Measurements from ENCODE around the gene BAZ2B. TPM values are rescaled to one million over a fixed set of nuclear protein-coding genes. Genes with fewer than 3 reads are reported as not detected.
A peak's percentile ranks its signal among the peaks of the same experiment; 100 is the strongest.
"Not testable (repeated sequence)": the region's sequence is repeated elsewhere in the genome, so short reads cannot be mapped to it uniquely, and the experiment has no call there.

The BAZ2B gene, protein sequence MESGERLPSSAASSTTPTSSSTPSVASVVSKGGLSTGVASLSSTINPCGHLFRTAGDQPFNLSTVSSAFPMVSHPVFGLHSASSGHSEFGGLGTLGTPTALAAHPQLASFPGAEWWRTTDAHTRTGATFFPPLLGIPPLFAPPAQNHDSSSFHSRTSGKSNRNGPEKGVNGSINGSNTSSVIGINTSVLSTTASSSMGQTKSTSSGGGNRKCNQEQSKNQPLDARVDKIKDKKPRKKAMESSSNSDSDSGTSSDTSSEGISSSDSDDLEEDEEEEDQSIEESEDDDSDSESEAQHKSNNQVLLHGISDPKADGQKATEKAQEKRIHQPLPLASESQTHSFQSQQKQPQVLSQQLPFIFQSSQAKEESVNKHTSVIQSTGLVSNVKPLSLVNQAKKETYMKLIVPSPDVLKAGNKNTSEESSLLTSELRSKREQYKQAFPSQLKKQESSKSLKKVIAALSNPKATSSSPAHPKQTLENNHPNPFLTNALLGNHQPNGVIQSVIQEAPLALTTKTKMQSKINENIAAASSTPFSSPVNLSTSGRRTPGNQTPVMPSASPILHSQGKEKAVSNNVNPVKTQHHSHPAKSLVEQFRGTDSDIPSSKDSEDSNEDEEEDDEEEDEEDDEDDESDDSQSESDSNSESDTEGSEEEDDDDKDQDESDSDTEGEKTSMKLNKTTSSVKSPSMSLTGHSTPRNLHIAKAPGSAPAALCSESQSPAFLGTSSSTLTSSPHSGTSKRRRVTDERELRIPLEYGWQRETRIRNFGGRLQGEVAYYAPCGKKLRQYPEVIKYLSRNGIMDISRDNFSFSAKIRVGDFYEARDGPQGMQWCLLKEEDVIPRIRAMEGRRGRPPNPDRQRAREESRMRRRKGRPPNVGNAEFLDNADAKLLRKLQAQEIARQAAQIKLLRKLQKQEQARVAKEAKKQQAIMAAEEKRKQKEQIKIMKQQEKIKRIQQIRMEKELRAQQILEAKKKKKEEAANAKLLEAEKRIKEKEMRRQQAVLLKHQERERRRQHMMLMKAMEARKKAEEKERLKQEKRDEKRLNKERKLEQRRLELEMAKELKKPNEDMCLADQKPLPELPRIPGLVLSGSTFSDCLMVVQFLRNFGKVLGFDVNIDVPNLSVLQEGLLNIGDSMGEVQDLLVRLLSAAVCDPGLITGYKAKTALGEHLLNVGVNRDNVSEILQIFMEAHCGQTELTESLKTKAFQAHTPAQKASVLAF (N-terminal part only)
- 21.5 and 36.1 TPM in 2 replicates for total RNA-seq (2014; rRNA removed; shearing (Covaris generic))

DNA sequence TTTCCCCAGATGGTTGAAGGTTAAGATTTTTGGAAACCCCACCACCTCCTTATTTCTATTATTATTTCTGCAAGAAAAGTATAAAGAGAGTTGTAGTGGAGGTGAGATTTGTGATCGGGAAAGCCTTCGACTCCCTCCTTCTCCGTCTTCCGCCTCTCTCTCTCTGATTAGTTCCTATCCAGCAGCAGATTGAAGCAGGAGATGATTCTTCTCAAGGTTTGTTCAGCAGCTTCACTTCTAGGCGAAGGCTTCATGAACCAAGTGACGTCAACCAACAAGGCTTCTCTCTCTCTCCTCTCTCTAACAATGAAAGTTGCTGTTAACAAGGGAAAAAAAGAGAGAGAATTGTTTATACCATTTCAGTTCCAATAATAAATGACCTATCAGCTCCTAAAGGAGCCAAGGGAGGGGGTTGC is at the start of gene BAZ2B:
Gene BAZ2B, minus strand, starts transcription at position 263 of the 416 bp plus-strand sequence. CDS start 137,829 bp downstream, outside the sequence.
- DNase-seq (ENCODE audit: low read depth) = peak; percentile 72

GRCh38 chr2:159661286-159661685 is 44.9 kb upstream of the BAZ2B start:
- DNase-seq (ENCODE audit: low read depth) = no peak

GRCh38 chr2:159658881-159659873 is 42.8 kb upstream of the BAZ2B start:
- DNase-seq (ENCODE audit: low read depth) = no peak

- DNase-seq (ENCODE audit: low read depth) = no peak
These were observed 37.6 kb upstream of the BAZ2B start for GRCh38 chr2:159653962-159654361.

DNA sequence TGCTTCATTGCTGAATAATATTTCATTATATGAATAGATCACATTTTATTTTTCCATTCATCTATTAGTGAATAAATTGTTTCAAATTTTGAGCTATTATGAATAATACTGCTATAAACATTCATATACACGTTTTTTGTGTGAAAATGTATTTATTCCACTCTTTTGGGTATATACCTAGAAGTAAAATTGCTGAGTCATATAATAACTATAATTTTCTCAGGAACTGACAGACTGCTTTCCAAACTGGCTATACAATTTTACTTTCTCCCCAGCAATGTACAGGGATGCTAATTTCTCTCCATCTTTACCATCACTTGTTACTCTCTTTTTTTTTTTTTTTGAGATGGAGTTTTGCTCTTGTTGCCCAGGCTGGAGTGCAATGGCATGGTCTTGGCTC is 35.5 kb upstream of the BAZ2B start:
- no peak for DNase-seq (ENCODE audit: low read depth)

DNA sequence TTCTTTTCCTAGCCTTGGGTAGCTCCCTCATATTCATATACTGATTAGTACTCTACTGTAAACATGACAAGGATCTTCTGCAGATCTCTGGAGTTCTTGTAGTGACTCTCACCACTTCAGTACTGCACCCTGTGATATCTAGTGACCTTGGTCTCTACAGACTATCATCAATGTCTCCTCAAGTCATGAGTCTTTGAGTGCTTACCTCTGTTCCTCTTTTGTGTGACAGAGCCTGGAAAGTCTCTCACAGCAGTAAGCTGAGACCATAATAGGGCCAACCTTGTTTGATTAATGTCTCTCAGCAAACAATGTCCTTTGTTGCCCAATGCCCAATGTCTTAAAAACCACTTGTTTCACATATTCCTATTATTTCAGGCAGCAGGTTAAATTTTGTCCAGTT is 34.2 kb upstream of the BAZ2B start:
- DNase-seq (ENCODE audit: low read depth) = no peak

GRCh38 chr2:159648643-159649042 is 32.3 kb upstream of the BAZ2B start:
- no peak for DNase-seq (ENCODE audit: low read depth)

GRCh38 chr2:159647667-159648066 is 31.3 kb upstream of the BAZ2B start:
- DNase-seq (ENCODE audit: low read depth) = no peak

DNA sequence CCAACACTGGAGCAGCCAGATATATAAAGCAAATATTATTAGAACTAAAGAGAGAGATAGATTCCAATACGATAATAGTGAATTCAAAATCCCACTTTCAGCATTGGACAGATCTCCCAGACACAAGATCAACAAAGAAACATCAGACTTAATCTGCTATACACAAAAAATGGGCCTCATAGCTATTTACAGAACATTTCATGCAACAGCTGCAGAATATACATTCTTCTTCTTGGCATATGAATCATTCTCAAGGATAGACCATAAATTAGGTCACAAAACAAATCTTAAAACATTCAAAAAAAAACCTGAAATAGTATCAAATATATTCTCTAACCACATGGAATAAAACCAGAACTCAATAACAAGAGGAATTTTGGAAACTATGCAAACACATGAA is 23.8 kb upstream of the BAZ2B start:
- no peak for DNase-seq (ENCODE audit: low read depth)

- no peak for DNase-seq (ENCODE audit: low read depth)
These were observed 23.4 kb upstream of the BAZ2B start for GRCh38 chr2:159639712-159640111.

DNA sequence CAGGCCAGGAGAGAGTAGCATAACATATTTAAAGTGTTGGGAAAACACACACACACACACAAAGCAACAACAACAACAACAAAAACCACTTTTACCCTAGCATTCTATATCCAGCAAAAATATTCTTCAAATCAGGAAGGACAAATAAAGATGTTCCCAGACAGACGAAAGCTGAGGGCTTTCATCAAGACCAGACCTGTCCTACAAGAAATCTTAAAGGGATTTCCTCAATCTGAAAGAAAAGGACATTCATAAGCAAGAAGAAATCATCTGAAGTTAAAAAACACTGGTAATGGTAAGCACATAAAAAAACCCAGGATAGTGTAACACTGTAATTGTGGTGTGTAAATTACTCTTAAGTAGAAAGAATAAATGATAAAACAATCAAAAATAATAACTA is 22.7 kb upstream of the BAZ2B start:
- no peak for DNase-seq (ENCODE audit: low read depth)

- DNase-seq (ENCODE audit: low read depth) = peak; percentile 56
These were observed 21.7 kb upstream of the BAZ2B start for GRCh38 chr2:159637988-159638501.

DNA sequence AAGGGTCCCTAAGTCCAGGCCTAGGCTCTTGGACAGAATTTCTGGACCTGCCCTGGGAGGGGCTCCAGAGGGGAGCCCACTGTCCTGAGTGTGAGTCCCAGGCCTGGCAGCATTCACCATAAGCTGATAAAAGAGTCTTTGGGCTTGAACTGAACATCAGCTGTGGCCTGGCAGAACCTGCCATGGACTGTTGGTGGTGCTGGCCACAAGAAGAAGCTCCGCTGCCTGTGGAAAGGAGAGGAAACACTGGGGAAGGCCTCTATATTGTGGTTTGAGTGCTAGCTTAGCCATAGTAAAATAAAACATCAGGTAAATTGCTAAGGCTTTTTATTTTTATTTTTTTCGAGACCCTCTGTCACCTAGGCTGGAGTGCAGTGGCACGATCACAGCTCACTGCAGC is 20.9 kb upstream of the BAZ2B start:
- DNase-seq (ENCODE audit: low read depth) = no peak

DNA sequence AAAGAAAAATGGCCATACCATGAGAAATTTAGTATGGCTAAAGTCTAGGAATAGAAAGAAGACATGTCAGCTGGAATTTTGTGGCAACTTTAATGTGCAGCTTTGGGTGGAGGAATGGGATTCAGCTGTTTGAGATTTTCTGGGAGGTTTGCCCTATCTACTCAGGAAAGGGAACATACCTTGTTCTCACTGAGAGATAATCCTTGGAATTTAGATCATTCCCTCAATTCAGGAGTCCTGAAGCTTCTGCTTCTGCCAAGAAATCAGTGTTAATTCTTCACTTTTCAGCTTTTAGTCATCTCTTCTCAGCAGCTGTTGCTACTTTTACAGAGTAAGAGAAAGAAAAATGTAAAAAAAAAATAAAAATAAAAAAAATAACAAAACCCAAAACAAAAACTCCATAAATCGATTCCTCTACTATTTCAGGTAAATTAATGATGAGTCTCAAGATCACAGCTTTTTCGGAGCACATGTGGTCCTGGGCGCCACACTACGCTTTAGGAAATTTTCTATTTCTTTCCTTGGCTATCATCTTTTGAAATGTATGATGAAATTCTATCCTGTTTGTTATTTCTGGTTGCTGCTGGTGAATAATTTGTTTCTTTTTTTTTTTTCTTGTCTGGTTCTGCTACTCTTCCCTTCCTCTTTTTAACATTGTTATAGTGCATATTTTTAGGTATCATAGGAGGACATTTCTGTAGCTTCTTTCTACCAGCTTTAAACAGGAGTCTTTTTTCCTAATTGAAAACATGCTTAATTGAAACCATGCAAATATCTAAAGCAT is 18.9 kb upstream of the BAZ2B start:
- DNase-seq (ENCODE audit: low read depth) = no peak

DNA sequence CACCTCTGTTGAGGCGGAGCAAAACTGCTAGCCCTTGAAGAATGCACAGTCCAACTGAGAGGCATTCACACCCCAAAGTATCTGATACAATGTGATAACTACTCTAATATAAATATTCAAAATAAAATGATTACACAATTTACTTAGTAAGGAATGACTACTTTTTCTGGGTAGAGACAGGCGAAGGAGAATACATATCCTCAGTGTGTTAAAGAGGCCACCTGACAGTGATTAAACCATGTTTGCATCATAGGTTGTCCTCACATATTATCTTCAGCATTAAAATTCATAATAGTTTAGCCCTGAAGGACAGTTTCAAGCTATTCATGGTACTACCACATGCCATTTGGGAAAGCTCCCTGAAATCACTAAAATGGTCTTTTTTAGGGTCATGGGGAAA is 16.9 kb upstream of the BAZ2B start:
- no peak for DNase-seq (ENCODE audit: low read depth)

DNA sequence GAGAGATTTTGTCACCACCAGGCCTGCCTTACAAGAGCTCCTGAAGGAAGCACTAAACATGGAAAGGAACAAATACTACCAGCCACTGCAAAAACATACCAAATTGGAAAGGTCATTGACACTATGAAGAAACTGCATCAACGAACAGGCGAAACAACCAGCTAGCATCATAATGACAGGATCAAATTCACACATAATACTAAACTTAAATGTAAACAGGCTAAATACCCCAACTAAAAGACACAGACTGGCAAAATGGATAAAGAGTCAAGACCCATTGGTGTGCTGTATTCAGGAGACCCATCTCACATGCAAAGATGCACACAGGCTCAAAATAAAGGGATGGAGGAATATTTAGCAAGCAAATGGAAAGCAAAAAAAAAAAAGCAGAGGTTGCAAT is 9.3 kb upstream of the BAZ2B start:
- DNase-seq (ENCODE audit: low read depth) = not testable (repeated sequence)

DNA sequence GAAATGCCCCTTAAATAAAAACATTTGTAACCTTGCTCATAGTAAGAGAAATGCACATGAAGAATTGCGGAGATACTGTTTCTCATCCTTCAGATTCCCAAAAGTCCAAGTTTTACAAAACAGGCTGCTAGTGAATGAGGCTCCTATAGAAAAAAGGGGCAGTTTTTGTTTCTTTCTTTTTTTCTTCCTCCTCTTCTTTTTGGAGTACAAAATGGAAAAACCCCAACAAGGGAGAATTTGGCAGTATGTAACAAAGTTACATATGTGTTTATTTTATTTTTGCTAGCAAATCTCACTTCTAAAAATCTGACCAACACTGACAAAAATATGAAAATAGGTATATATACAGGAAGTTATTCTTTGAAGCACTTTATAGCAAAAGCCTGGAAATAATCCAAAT is 7.1 kb upstream of the BAZ2B start:
- no peak for DNase-seq (ENCODE audit: low read depth)

- no peak for DNase-seq (ENCODE audit: low read depth)
These were observed 6.6 kb upstream of the BAZ2B start for GRCh38 chr2:159622966-159623365.

- no peak for DNase-seq (ENCODE audit: low read depth)
These were observed 4.4 kb upstream of the BAZ2B start for GRCh38 chr2:159620796-159621195.

- peak; percentile 6 for DNase-seq (ENCODE audit: low read depth)
These were observed 1.3 kb upstream of the BAZ2B start for GRCh38 chr2:159617646-159618045.
